Measurements from ENCODE around the gene CATSPER1. TPM values are rescaled to one million over a fixed set of nuclear protein-coding genes. Genes with fewer than 3 reads are reported as not detected.
"Not testable (repeated sequence)": the region's sequence is repeated elsewhere in the genome, so short reads cannot be mapped to it uniquely, and the experiment has no call there.

The CATSPER1 gene
- total RNA-seq, 1 experiment from 2014 or later, result 0.24 TPM

DNA sequence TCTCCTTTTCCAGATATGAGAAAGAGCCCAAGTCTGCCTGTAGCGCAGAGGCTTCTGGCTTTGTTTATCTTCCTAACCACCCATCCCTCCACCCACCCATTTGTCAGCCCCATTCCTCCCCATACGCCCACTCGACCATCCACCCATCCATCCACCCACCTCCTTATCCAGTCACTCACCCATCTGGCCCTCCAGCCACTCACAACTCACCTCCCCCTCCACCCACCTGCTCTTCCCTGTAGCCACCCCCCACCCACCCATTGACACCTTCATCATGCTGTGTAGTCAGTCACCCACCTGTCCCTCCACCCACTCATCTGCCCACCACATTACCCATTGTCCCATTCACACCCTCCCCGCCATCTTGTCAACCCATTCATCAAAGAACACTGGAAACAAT is 9.0 kb downstream of the CATSPER1 start:
- DNase-seq, result no peak
- H3K36me3 ChIP-seq, result no peaks in the 10 kb centered on the region
- H3K9me3 ChIP-seq (replicated peaks), result no peaks in the 10 kb centered on the region
- H3K27ac ChIP-seq, result no peak overlapping the region
- no peak overlapping the region for H3K4me3 ChIP-seq
- H3K4me1 ChIP-seq, result peaks cover 30% of the 10 kb centered on the region
- no peaks in the 10 kb centered on the region for H3K27me3 ChIP-seq

DNA sequence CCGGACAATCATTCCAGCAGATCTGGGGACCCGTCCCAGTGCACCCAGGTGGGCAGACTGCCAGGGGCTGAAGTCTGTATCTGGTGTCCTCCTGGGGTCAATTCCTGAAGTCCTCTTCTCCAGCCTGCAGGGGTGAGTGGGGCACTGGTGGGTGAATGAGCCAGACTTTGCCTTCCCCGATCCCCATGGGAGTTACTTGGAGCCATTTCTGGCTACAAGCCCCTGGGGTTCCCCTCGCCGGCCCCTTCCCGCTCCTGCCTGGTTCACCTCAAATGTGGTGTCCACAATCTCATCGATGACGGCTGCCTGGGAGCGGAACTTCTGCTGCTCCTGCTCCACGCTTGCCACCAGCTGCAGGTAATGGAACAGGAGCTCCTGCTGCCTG is 9.5 kb downstream of the CATSPER1 start:
- Histone ChIP-seq H3K4me1 (peaks cover 30% of the 10 kb centered on the region), H3K9me3 (replicated peaks) (no peaks in the 10 kb centered on the region), H3K4me3 (no peak overlapping the region), H3K27me3 (no peaks in the 10 kb centered on the region), H3K36me3 (no peaks in the 10 kb centered on the region), H3K27ac (no peak overlapping the region)
- no peak for DNase-seq

DNA sequence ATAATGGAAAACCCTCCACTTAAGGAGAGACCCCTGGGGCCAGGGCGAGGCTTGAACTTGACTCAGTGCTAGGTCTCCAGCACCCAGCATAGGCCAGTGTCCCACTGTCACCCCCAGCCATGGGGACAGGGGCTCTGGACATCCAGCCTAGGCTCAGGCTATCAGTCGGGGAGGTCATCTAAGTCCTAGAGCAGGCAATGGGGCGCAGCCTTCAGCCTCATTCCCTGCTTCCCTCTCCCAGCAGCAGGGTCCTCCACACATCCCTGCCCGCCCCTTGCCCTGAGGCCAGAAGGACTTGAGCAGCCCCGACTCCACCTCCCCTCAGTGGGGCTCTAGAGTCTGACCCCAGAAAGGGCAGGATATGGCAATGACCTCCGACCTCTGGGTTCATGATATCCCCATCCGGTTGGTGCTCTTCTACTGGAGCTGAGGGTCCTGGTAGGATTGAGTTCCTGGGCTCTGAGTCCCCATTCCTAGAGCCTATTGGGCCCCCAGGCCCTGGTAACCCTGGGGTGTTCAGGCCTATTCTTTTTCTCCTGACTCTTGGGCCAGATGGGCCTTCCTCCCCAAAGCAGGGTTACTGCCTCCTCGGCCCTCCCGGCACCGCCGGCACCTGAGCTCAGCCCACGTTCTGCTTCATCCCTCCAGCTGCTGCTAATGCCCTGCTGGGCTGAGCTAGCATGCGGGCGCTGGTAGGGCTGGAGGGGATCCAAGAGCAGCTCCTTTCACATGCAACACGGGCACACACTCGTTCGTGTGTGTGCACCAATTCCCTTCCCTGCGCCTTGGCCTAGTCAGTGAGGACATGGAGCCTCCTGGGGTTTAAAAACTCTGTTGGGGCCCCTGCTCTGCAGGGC is 10.1 kb downstream of the CATSPER1 start:
- Histone ChIP-seq H3K36me3 (no peaks in the 10 kb centered on the region), H3K27me3 (no peaks in the 10 kb centered on the region), H3K9me3 (replicated peaks) (no peaks in the 10 kb centered on the region), H3K4me3 (no peak overlapping the region), H3K4me1 (peaks cover 25% of the 10 kb centered on the region), H3K27ac (no peak overlapping the region; the same call in 1 of the 2 replicates)
- no peak for DNase-seq

DNA sequence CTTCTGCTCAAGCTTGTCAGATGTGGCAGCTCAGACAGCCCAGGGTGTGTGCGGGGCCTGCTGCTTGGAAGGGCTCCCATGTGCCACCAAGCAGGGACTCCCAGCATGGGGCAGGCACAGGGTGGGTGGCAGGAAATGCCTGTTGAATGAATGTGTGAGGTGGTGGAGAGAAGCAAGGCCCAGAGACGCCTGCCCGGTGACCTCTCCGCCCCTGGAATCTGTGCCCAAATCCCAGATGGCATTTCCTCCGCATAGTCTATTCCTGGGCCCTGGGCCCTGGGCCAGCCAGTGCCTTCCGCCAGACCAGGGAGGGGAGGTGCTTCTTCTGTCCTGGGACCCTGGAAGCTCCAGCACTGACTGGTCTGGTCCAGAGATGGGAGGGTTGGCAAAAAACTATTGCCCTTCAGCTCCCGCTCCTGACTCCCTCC is 10.8 kb downstream of the CATSPER1 start:
- DNase-seq, result peak in 1 of 2 experiments; percentile 31
- peak overlapping the region; percentile 12; the same call in 1 of the 2 replicates for H3K27ac ChIP-seq

DNA sequence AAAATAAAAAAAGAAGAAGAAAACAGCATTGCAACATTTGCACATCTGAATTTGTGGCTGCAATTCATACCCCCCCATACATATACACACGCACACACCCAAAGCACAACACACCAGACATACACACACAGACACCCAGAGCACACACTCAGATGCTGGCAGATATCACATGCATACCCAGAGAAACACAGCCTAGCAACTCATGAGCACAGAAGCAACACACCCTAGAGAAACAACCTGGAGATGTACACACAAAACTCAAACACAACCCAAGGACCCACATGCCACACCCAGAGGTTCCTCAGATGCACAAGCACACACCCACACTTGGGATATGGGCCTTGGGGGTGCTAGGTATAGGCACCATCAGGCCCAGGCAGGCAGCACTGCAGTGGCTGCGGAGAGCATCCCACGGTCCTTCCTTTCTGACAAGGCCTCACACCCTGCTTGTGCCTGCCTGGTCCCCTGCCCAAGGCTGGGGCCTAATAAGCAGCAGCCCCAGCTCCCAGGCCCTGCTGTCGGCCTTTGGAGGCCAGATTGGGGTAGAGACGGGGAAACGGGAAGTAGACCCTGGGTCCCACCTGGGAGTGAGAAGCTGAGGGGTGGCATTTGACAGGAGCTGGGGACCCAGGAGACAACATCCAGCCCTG is 11.3 kb downstream of the CATSPER1 start:
- H3K4me1 ChIP-seq, result peaks cover 21% of the 10 kb centered on the region
- H3K36me3 ChIP-seq, result no peaks in the 10 kb centered on the region
- H3K27ac ChIP-seq, result peak overlapping the region; percentile 12; the same call in 1 of the 2 replicates
- H3K9me3 ChIP-seq (replicated peaks), result no peaks in the 10 kb centered on the region
- no peak for DNase-seq
- H3K4me3 ChIP-seq, result no peak overlapping the region
- H3K27me3 ChIP-seq, result no peaks in the 10 kb centered on the region

More for the DNA sequence above, 10.8 kb downstream of the CATSPER1 start:
- Histone ChIP-seq H3K4me1 (peaks cover 21% of the 10 kb centered on the region), H3K36me3 (no peaks in the 10 kb centered on the region), H3K4me3 (no peak overlapping the region), H3K27me3 (no peaks in the 10 kb centered on the region), H3K9me3 (replicated peaks) (no peaks in the 10 kb centered on the region)

DNA sequence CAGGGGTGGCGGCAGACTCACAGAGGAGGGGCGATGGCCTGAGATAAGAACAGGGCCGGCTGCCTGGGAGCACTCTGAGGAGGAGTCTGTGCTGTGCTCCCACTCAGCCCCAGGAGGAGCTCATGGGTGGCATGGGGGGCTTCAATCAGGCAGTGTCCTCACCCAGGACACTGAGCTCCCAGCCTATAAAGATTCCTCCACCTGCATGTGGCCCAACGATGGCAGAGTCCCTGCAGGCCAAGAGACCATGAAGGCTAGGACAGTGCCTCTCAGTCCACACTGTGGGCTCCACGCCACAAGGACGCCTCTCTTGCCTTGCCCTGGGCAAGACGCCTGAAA is 12.5 kb downstream of the CATSPER1 start:
- Histone ChIP-seq H3K4me1 (peaks cover 25% of the 10 kb centered on the region), H3K4me3 (no peak overlapping the region), H3K9me3 (replicated peaks) (no peaks in the 10 kb centered on the region), H3K27me3 (no peaks in the 10 kb centered on the region), H3K27ac (no peak overlapping the region), H3K36me3 (no peaks in the 10 kb centered on the region)
- DNase-seq, result no peak

DNA sequence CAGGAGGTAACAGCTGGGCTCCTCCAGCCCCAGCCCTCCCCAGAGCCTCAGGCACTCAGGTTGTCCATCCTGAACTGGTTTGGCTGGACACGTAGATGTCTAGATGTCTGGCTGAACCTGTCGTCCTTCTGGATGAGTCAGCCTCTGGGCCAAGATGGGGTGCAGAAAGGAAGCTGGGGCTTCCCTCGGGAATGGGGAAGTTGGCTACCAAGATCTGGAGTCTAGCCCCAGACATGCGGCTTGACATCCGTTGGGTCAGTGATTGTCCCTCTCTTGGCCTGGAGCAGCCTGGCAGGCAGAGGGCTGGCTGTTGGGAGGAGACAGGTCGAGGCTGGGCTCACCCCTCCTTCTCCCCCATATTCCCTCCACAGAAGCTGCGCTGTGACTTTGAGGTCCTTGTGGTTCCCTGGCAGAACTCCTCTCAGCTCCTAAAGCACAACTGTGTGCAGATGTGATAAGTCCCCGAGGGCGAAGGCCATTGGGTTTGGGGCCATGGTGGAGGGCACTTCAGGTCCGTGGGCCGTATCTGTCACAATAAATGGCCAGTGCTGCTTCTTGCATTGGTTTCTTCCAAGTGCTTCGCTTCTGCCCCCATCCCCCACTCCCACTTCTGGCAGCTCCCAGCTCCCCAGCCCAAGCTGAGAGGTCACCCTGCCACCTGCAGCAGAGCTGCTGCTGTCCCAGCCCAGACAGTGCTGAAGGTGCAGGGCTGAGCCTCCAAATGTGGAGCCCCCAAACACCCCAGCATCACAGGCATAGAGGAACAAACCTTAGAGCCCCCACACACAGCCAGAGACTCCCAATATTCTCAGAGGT is 13.1 kb downstream of the CATSPER1 start:
- Histone ChIP-seq H3K9me3 (replicated peaks) (no peaks in the 10 kb centered on the region), H3K4me3 (no peak overlapping the region), H3K27ac (peak overlapping the region; percentile 3; the same call in 1 of the 2 replicates), H3K4me1 (peaks cover 31% of the 10 kb centered on the region), H3K36me3 (no peaks in the 10 kb centered on the region), H3K27me3 (no peaks in the 10 kb centered on the region)
- DNase-seq, result peak; percentile 41 to 42

DNA sequence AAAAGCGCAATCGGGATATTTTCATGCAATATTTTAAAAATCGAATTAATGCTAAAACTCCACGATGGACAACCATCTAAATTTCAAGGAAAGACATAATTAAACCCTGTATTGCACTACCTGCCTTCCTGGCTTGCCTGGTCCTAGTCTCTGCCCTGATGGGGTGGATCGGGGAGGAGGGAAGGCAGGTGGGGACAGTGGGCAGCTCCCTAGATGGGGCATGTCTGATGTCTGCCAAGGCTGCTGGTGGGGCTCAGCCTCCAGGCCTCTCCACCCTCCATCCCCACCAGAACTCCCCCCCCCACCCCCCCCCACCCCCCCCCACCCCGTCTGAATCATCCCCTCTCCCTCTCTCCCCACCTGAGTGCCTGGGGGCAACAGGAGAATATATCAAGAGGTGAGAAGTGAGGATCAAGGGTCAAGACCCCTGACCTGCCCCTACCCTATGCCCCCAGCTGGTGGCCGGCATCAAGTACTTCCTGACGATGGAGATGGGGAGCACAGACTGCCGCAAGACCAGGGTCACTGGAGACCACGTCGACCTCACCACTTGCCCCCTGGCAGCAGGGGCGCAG is 13.8 kb downstream of the CATSPER1 start:
- no peaks in the 10 kb centered on the region for H3K27me3 ChIP-seq
- DNase-seq, result no peak
- H3K9me3 ChIP-seq (replicated peaks), result no peaks in the 10 kb centered on the region
- H3K4me3 ChIP-seq, result no peak overlapping the region
- no peak overlapping the region for H3K27ac ChIP-seq
- peaks cover 38% of the 10 kb centered on the region for H3K4me1 ChIP-seq
- H3K36me3 ChIP-seq, result no peaks in the 10 kb centered on the region

DNA sequence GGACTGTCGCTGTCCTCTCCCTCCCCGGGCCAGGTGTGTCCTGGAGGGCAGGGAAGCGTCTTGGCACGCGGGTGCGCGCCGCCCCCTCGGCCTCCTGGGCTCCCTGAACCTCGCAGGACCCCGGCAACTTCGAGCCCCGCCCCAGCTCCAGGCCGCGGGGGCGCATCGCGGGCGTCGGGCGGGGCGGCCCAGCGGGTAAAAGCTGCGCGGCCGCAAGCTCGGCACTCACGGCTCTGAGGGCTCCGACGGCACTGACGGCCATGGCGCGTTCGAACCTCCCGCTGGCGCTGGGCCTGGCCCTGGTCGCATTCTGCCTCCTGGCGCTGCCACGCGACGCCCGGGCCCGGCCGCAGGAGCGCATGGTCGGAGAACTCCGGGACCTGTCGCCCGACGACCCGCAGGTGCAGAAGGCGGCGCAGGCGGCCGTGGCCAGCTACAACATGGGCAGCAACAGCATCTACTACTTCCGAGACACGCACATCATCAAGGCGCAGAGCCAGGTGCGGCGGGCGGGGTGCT is 14.4 kb downstream of the CATSPER1 start, which contains the start of gene CST6:
TSS of gene CST6 (plus strand) at position 224 of the 519 bp plus-strand sequence. CDS start at position 261, 37 bp downstream.
- no peaks in the 10 kb centered on the region for H3K36me3 ChIP-seq
- DNase-seq, result no peak
- H3K9me3 ChIP-seq (replicated peaks), result no peaks in the 10 kb centered on the region
- H3K27me3 ChIP-seq, result no peaks in the 10 kb centered on the region
- H3K4me1 ChIP-seq, result peaks cover 44% of the 10 kb centered on the region
- H3K4me3 ChIP-seq, result no peak within 1 kb of the TSS
- no peak within 1 kb of the TSS for H3K27ac ChIP-seq

DNA sequence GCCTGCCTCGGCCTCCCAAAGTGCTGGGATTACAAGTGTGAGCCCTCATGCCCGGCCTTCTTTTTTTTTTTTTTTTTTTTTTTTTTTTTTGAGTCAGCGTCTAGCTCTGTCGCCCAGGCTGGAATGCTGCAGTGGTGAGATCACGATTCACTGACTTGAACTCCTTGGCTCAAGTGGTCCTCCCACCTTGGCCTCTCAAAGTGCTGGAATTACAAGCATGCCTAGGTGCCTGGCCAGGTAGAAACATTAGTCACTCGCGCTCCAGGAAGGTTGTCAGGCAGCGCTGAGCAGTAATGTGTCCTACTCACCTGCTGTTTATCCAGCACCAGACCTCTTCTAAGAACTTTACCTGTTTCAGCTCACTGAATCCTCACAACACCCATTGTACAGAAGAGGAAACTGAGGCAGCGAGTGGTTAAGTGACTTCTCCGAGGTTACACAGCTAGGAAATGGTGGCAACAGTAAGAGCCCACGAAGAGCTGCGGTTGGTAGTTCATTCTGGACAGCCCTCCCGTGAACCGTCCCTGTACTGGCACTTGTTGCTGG is 15.0 kb downstream of the CATSPER1 start:
- Histone ChIP-seq H3K27ac (no peak overlapping the region), H3K9me3 (replicated peaks) (no peaks in the 10 kb centered on the region), H3K27me3 (no peaks in the 10 kb centered on the region), H3K36me3 (no peaks in the 10 kb centered on the region), H3K4me3 (no peak overlapping the region), H3K4me1 (peaks cover 45% of the 10 kb centered on the region)
- DNase-seq, result no peak

DNA sequence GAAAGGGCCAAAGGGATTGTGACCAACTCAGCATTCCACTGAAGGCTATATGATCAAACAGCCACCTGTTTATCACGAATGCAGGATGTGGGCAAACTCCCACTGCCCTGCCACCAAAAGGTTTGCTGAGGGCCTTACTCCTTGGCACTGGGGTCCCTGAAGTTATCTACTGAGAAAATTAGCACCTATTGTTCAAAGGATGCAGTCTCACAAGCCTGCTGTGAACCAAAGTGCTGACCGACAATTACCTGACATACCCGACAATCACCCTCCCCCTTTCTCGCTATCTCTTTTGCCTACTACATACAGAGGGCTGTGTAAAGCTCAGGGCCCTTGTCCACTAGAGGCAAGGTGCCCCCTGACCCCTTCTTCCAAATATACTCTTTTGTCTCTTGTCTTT is 16.2 kb downstream of the CATSPER1 start:
- H3K4me1 ChIP-seq, result peaks cover 34% of the 10 kb centered on the region
- not testable (repeated sequence) for DNase-seq; H3K27ac ChIP-seq; H3K9me3 ChIP-seq (replicated peaks); H3K27me3 ChIP-seq; H3K4me3 ChIP-seq; H3K36me3 ChIP-seq

DNA sequence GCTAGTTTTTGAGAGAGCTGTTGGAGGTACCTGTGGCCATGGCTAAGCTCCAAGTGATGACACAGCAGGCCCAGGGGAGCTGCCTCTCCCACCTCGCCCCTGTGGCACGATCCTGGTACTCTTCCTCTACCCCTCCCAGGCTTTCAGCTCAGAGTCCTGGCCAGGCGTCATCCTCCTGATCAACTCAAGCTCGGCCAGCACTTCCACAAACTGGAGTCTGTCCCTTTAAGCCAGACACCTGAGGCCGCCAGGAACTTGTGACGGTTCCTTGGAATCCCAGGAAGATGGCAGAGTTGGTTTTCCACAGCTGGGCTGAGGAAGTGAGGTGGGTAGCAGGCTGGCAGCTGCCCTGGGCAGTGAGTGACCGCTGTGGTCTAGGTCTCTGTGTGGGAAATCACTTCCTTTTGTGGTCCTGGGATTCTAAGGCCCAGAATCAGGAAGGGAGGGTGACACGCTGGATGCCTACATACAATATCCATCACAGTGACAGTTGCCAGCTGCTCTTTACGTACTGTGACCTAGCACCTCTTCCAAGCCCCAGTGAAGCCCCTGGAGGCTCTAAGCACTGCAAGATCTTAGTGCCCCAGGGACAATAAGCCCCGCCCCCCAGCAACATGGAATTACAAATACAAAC is 17.7 kb downstream of the CATSPER1 start:
- Histone ChIP-seq H3K4me3 (no peak overlapping the region), H3K27ac (no peak overlapping the region), H3K9me3 (replicated peaks) (no peaks in the 10 kb centered on the region), H3K4me1 (peaks cover 31% of the 10 kb centered on the region), H3K36me3 (peaks cover 13% of the 10 kb centered on the region), H3K27me3 (no peaks in the 10 kb centered on the region)
- peak; percentile 78 to 80 for DNase-seq

DNA sequence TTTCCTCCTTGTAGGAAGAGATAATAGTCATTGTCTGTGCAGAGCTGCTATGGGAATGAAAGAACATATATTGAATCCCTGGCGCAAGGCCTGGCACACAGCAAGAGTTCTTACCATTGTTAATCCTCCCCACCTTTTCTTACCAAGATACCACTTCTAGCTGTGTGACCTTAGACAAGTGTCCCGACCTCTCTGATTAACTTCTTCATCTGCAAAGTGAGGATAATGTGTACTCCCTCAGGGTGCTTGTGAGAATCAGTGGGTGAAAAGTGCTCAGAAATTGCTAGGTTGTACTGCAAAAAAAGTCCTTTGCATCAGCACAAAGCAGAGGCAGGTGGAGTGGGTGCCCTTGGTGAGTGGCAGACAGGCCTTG is 18.2 kb downstream of the CATSPER1 start:
- Histone ChIP-seq H3K9me3 (replicated peaks) (no peaks in the 10 kb centered on the region), H3K36me3 (peaks cover 13% of the 10 kb centered on the region), H3K27ac (no peak overlapping the region), H3K27me3 (no peaks in the 10 kb centered on the region), H3K4me1 (peaks cover 30% of the 10 kb centered on the region), H3K4me3 (no peak overlapping the region)
- DNase-seq, result no peak

DNA sequence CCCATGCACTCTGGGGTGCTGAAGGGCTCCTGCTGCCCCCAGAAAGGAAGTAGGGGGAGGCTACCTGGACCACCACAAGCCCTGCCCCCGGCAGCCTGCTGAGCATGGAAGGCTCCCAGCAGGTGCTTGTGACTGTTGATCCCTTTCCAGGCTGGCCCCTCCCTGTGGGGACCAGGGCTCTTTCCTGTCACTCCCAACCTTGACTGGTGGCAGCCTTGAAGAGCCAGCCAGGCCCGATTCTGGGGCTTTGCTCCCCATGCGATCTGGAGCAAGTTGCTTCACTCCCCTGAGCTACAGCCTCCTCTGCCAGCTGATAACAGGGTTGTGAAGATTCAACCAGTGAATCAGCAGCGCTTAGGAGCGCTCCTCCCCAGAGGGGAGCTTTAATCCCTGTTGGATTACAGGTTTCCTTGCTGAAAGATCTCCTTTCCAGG is 19.1 kb downstream of the CATSPER1 start:
- no peaks in the 10 kb centered on the region for H3K27me3 ChIP-seq

More for the DNA sequence above, 19.1 kb downstream of the CATSPER1 start:
- Histone ChIP-seq H3K36me3 (peaks cover 13% of the 10 kb centered on the region), H3K4me3 (no peak overlapping the region), H3K9me3 (replicated peaks) (no peaks in the 10 kb centered on the region), H3K4me1 (peaks cover 25% of the 10 kb centered on the region), H3K27ac (no peak overlapping the region)
- peak; percentile 29 to 40 for DNase-seq

Measured in SJCRH30 (cell line).